ENCODE measurements around the gene ABCF2. TPM values are rescaled to one million over a fixed set of nuclear protein-coding genes. Genes with fewer than 3 reads are reported as not detected.

Gene ABCF2
- total RNA-seq, 1 donor from 2014 or later, result 63.4 TPM

DNA sequence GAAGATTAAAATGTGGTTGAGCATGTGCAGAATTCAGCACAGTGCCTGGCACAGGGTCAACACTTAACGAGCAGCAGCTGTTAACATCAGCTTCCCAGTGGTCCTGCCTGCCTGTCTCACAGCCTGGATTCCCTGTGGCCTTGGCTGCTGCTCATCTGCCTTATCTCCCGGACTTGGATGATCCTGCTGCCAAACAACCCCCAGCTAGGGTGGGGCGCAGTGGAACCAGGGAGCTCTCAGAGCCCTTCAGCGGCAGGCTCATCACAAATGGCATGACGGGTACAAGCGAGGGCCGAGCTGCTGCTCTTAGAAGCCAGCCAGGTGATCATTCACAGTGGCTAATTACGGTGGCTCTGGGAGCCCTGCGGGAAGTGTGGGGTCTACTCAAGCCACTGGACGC, 34.5 kb upstream of the ABCF2 start:
- DNase-seq (ENCODE audit: low spot score), result no peak
- no peak overlapping the region for H3K4me3 Mint-ChIP-seq (ENCODE audit: low read depth)
- peaks cover 13% of the 10 kb centered on the region for H3K27me3 Mint-ChIP-seq (ENCODE audit: low read depth)
- intact Hi-C loops (cut with micrococcal nuclease), result no loop called here
- H3K36me3 Mint-ChIP-seq (ENCODE audit: low read depth), result no peaks in the 10 kb centered on the region
- H3K4me1 Mint-ChIP-seq (ENCODE audit: low read depth), result no peaks in the 10 kb centered on the region
- no peak overlapping the region for H3K27ac Mint-ChIP-seq
- no peaks in the 10 kb centered on the region for H3K9me3 Mint-ChIP-seq

DNA sequence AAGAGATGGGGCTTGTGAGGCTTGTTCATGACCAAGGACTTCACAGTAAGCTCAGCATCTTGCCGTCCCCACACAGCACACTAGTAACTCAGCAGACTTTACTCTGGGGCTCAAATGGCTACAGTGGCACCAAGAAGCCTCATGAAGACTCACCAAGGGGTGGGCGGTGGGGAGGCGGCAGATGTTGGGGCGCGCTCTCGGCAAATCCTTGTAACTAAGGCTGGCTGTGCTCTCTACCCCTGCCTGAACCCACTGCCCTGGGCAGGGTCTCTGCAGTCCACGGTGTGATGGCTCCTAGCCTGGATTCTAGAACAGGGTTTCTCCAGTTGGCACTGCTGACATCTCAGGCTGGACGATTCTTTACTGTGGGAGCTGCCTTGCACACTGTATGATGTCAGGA, 33.9 kb upstream of the ABCF2 start:
- peaks cover 13% of the 10 kb centered on the region for H3K27me3 Mint-ChIP-seq (ENCODE audit: low read depth)
- H3K9me3 Mint-ChIP-seq, result no peaks in the 10 kb centered on the region
- H3K4me1 Mint-ChIP-seq (ENCODE audit: low read depth), result no peaks in the 10 kb centered on the region
- intact Hi-C loops (cut with micrococcal nuclease), result no loop called here
- DNase-seq (ENCODE audit: low spot score), result no peak
- H3K27ac Mint-ChIP-seq, result no peak overlapping the region
- H3K4me3 Mint-ChIP-seq (ENCODE audit: low read depth), result no peak overlapping the region
- no peaks in the 10 kb centered on the region for H3K36me3 Mint-ChIP-seq (ENCODE audit: low read depth)

DNA sequence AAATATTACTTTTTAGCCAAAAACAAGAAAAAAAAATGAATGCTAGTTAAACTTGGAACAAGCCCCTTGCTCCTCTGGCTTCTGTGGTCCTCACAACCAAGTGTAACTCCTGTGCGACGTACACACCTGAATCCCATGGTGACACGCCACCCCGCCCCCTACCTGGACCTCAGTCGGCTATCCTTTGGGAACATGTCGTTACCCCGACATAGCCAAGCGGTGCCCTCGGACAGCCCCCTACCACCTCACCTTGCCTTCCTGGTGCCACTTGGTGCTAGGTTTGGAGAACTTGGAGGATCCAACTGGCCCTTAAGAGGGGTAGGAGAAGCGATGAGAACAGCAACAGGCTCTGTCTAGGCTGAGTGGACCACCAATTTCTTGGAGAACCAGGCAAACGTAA, 33.5 kb upstream of the ABCF2 start:
- intact Hi-C loops (cut with micrococcal nuclease), result no loop called here
- no peaks in the 10 kb centered on the region for H3K9me3 Mint-ChIP-seq
- no peak overlapping the region for H3K4me3 Mint-ChIP-seq (ENCODE audit: low read depth)
- H3K27ac Mint-ChIP-seq, result no peak overlapping the region
- no peaks in the 10 kb centered on the region for H3K4me1 Mint-ChIP-seq (ENCODE audit: low read depth)
- H3K27me3 Mint-ChIP-seq (ENCODE audit: low read depth), result peaks cover 16% of the 10 kb centered on the region
- no peak for DNase-seq (ENCODE audit: low spot score)
- no peaks in the 10 kb centered on the region for H3K36me3 Mint-ChIP-seq (ENCODE audit: low read depth)

DNA sequence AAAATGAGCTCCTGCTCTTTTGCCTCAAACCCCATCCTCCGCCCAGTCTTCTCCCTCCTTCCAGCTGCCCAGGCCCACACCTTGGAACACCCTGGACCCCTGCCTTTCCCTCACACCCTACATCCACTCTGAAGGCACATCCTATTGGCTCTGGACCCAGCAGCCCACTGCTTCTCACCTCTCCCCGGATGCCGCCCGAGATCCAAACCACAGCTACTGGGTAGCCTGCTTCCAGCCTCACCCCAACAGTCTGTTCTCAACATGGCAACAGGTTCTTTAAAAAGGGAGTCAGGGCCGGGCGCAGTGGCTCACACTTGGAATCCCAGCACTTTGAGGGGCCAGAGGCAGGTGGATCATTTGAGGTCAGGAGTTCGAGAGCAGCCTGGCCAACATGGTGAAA, 31.0 kb upstream of the ABCF2 start:
- H3K4me3 Mint-ChIP-seq (ENCODE audit: low read depth), result no peak overlapping the region
- H3K27me3 Mint-ChIP-seq (ENCODE audit: low read depth), result peaks cover 40% of the 10 kb centered on the region
- DNase-seq (ENCODE audit: low spot score), result no peak
- no peaks in the 10 kb centered on the region for H3K36me3 Mint-ChIP-seq (ENCODE audit: low read depth)
- H3K9me3 Mint-ChIP-seq, result no peaks in the 10 kb centered on the region
- H3K27ac Mint-ChIP-seq, result no peak overlapping the region
- intact Hi-C loops (cut with micrococcal nuclease), result no loop called here
- no peaks in the 10 kb centered on the region for H3K4me1 Mint-ChIP-seq (ENCODE audit: low read depth)

- intact Hi-C loops (cut with micrococcal nuclease), result no loop called here
- no peak overlapping the region for H3K27ac Mint-ChIP-seq
- no peaks in the 10 kb centered on the region for H3K36me3 Mint-ChIP-seq (ENCODE audit: low read depth)
- no peaks in the 10 kb centered on the region for H3K4me1 Mint-ChIP-seq (ENCODE audit: low read depth)
- no peak overlapping the region for H3K4me3 Mint-ChIP-seq (ENCODE audit: low read depth)
- no peaks in the 10 kb centered on the region for H3K9me3 Mint-ChIP-seq
- peaks cover 49% of the 10 kb centered on the region for H3K27me3 Mint-ChIP-seq (ENCODE audit: low read depth)
- no peak for DNase-seq (ENCODE audit: low spot score)
These were observed 29.5 kb upstream of the ABCF2 start for GRCh38 chr7:151256410-151257045.

DNA sequence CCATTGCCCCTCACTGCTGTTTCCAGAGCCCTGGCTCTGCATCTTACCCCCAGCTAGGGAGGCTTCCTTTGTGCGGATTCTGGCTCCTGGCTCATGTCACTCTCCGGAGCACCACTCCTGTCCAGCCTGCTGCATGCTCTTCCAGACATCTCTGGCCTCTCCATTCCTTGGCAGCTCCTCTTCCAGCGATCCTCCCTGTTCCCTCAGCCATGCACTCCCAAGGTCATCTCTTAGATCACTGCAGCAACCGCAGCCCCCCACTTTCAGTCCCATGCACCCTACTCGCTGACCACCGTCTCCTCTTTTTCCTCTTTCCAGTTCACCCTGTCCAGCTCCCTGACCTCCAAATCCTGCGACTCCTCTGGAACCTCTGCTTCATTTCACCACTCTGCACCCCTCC, 28.4 kb upstream of the ABCF2 start:
- DNase-seq (ENCODE audit: low spot score), result no peak

GRCh38 chr7:151254851-151255250, 27.8 kb upstream of the ABCF2 start:
- Mint-ChIP-seq H3K4me3 (ENCODE audit: low read depth) (no peak overlapping the region), H3K27ac (no peak overlapping the region), H3K36me3 (ENCODE audit: low read depth) (no peaks in the 10 kb centered on the region), H3K4me1 (ENCODE audit: low read depth) (no peaks in the 10 kb centered on the region), H3K27me3 (ENCODE audit: low read depth) (peaks cover 62% of the 10 kb centered on the region), H3K9me3 (no peaks in the 10 kb centered on the region)
- DNase-seq (ENCODE audit: low spot score), result no peak
- intact Hi-C loops (cut with micrococcal nuclease), result no loop called here

More for the DNA sequence above, 28.4 kb upstream of the ABCF2 start:
- H3K27me3 Mint-ChIP-seq (ENCODE audit: low read depth), result peaks cover 59% of the 10 kb centered on the region
- H3K4me1 Mint-ChIP-seq (ENCODE audit: low read depth), result no peaks in the 10 kb centered on the region
- intact Hi-C loops (cut with micrococcal nuclease), result no loop called here
- H3K27ac Mint-ChIP-seq, result no peak overlapping the region
- no peaks in the 10 kb centered on the region for H3K36me3 Mint-ChIP-seq (ENCODE audit: low read depth)
- no peaks in the 10 kb centered on the region for H3K9me3 Mint-ChIP-seq
- H3K4me3 Mint-ChIP-seq (ENCODE audit: low read depth), result no peak overlapping the region

DNA sequence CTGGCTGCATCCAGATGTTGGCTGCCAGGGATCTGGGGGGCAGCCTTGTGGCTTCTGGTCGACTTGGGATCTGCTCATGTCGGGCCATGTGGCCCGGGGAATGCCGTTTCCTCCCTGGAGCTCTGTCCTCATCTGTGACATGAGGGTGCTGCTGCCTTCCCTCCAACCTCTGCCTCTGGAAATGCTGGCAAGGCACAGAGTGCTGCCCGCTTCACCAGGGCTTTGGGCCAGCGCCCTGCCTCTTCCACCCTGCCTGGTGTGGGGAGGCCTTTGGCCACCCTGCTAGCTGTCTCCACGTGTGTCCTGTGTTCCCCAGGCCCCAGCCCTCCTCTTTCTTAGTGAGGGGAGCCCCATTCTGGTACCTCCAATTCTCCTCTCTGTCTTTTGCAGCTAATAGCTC, 27.3 kb upstream of the ABCF2 start:
- no peaks in the 10 kb centered on the region for H3K9me3 Mint-ChIP-seq
- H3K4me1 Mint-ChIP-seq (ENCODE audit: low read depth), result peaks cover under 1% of the 10 kb centered on the region
- peaks cover 66% of the 10 kb centered on the region for H3K27me3 Mint-ChIP-seq (ENCODE audit: low read depth)
- no peak overlapping the region for H3K27ac Mint-ChIP-seq
- intact Hi-C loops (cut with micrococcal nuclease), result no loop called here
- no peak overlapping the region for H3K4me3 Mint-ChIP-seq (ENCODE audit: low read depth)
- no peak for DNase-seq (ENCODE audit: low spot score)
- no peaks in the 10 kb centered on the region for H3K36me3 Mint-ChIP-seq (ENCODE audit: low read depth)

- no peaks in the 10 kb centered on the region for H3K9me3 Mint-ChIP-seq
- DNase-seq (ENCODE audit: low spot score), result no peak
- peaks cover 5% of the 10 kb centered on the region for H3K4me1 Mint-ChIP-seq (ENCODE audit: low read depth)
- H3K4me3 Mint-ChIP-seq (ENCODE audit: low read depth), result no peak overlapping the region
- H3K27me3 Mint-ChIP-seq (ENCODE audit: low read depth), result peaks cover 69% of the 10 kb centered on the region
- H3K36me3 Mint-ChIP-seq (ENCODE audit: low read depth), result no peaks in the 10 kb centered on the region
- intact Hi-C loops (cut with micrococcal nuclease), result no loop called here
- H3K27ac Mint-ChIP-seq, result no peak overlapping the region
These were observed 26.1 kb upstream of the ABCF2 start for GRCh38 chr7:151252961-151253711.

- H3K4me1 Mint-ChIP-seq (ENCODE audit: low read depth), result peaks cover 5% of the 10 kb centered on the region
- no peak overlapping the region for H3K4me3 Mint-ChIP-seq (ENCODE audit: low read depth)
- peaks cover 69% of the 10 kb centered on the region for H3K27me3 Mint-ChIP-seq (ENCODE audit: low read depth)
- no peak for DNase-seq (ENCODE audit: low spot score)
- H3K36me3 Mint-ChIP-seq (ENCODE audit: low read depth), result no peaks in the 10 kb centered on the region
- intact Hi-C loops (cut with micrococcal nuclease), result no loop called here
- H3K9me3 Mint-ChIP-seq, result no peaks in the 10 kb centered on the region
- no peak overlapping the region for H3K27ac Mint-ChIP-seq
These were observed 25.5 kb upstream of the ABCF2 start for GRCh38 chr7:151252561-151252835.

GRCh38 chr7:151251689-151252560, 24.9 kb upstream of the ABCF2 start:
- H3K4me3 Mint-ChIP-seq (ENCODE audit: low read depth), result no peak overlapping the region
- no peak for DNase-seq (ENCODE audit: low spot score)

DNA sequence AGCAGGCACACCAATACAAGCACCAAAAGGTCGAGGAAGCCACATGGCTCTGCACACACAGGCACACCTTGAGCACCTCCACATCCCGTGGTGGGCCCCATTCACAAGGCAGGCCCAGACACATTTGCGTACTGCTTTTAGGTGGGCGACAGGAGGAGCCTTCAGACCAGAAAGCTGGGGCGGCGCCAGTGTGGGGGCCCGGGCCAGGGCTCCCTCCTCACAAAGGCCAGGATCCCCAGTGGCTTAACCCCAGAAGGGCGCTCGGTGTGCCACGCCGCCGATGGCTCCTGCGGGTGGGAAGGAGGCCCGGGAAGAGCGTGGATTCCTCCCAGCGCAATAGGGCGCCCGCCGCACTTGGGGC, 24.3 kb upstream of the ABCF2 start:
- no peak for DNase-seq (ENCODE audit: low spot score)

More at GRCh38 chr7:151251689-151252560, 24.9 kb upstream of the ABCF2 start:
- no peaks in the 10 kb centered on the region for H3K36me3 Mint-ChIP-seq (ENCODE audit: low read depth)
- H3K27ac Mint-ChIP-seq, result no peak overlapping the region
- peaks cover 75% of the 10 kb centered on the region for H3K27me3 Mint-ChIP-seq (ENCODE audit: low read depth)
- no peaks in the 10 kb centered on the region for H3K9me3 Mint-ChIP-seq
- intact Hi-C loops (cut with micrococcal nuclease), result no loop called here
- H3K4me1 Mint-ChIP-seq (ENCODE audit: low read depth), result peaks cover 5% of the 10 kb centered on the region

More for the DNA sequence above, 24.3 kb upstream of the ABCF2 start:
- peaks cover 78% of the 10 kb centered on the region for H3K27me3 Mint-ChIP-seq (ENCODE audit: low read depth)
- no peak overlapping the region for H3K27ac Mint-ChIP-seq
- H3K9me3 Mint-ChIP-seq, result no peaks in the 10 kb centered on the region
- H3K4me1 Mint-ChIP-seq (ENCODE audit: low read depth), result peaks cover 5% of the 10 kb centered on the region
- intact Hi-C loops (cut with micrococcal nuclease), result no loop called here
- H3K4me3 Mint-ChIP-seq (ENCODE audit: low read depth), result no peak overlapping the region
- no peaks in the 10 kb centered on the region for H3K36me3 Mint-ChIP-seq (ENCODE audit: low read depth)

Data from activated T-helper 2 cell treated with anti-CD3 and anti-CD28 coated beads, Interferon-gamma antibody, Interleukin-2, Interleukin-4, amounts not matched to agents 10 μg/mL and 5 μg/mL and 100 μg/mL, durations not matched to agents 14 hours and 24 hours and 36 hours (primary cell).